Loucy (cell line): Measurements from ENCODE around the gene ID3.

Source experiments
- H2AFZ ChIP-seq: fragments of 200-600 bp; sonication (generic); 2 replicates; pipeline ENCODE4 v1.6.0; 2016; ENCODE audit warnings: antibody characterized with exemption, mild to moderate bottlenecking, low read length, moderate library complexity
- H3F3A ChIP-seq: fragments of 200-600 bp; 2 replicates; pipeline ENCODE4 v1.6.0; 2016; ENCODE audit warnings: antibody characterized with exemption, low read depth, mild to moderate bottlenecking
- H3K27me3 ChIP-seq: fragments of 200-600 bp; sonication (generic); 2 replicates; pipeline ENCODE4 v1.6.1; 2014; ENCODE audit warnings: low read length, mild to moderate bottlenecking; ENCODE audit not compliant: insufficient read depth, poor library complexity, severe bottlenecking
- H3K36me3 ChIP-seq: fragments of 200-600 bp; sonication (generic); 2 replicates; pipeline ENCODE4 v1.6.1; 2016; ENCODE audit warnings: low read length; ENCODE audit not compliant: insufficient read depth
- H3K4me1 ChIP-seq: fragments of 200-600 bp; sonication (generic); 2 replicates; pipeline ENCODE4 v1.5.1; 2014; ENCODE audit warnings: low read length, mild to moderate bottlenecking; ENCODE audit not compliant: insufficient read depth, poor library complexity, severe bottlenecking
- H3K4me2 ChIP-seq: fragments of 200-600 bp; sonication (generic); 2 replicates; pipeline ENCODE4 v1.6.0; 2014; ENCODE audit warnings: antibody characterized with exemption, low read length, low read depth, mild to moderate bottlenecking; ENCODE audit not compliant: poor library complexity, severe bottlenecking
- H3K4me3 ChIP-seq: fragments of 200-600 bp; sonication (generic); 2 replicates; pipeline ENCODE4 v1.5.1; 2014; ENCODE audit warnings: low read length, mild to moderate bottlenecking, mixed read lengths; ENCODE audit not compliant: poor library complexity, severe bottlenecking
- H3K79me2 ChIP-seq: fragments of 200-600 bp; sonication (generic); 2 replicates; pipeline ENCODE4 v1.6.1; 2014; ENCODE audit warnings: low read length; ENCODE audit not compliant: insufficient read depth
- H3K9ac ChIP-seq: fragments of 200-600 bp; sonication (generic); 2 replicates; pipeline ENCODE4 v1.6.0; 2014; ENCODE audit warnings: mild to moderate bottlenecking, low read depth, low read length, moderate library complexity; ENCODE audit not compliant: poor library complexity, severe bottlenecking
- H3K9me2 ChIP-seq: fragments of 200-600 bp; sonication (generic); replicated peaks from 2 replicates; pipeline ENCODE4 v1.6.1; 2016; ENCODE audit warnings: low read depth, low read length, mixed read lengths
- H3K9me3 ChIP-seq: fragments of 200-600 bp; sonication (generic); 2 replicates; pipeline ENCODE4 v1.6.1; 2014; ENCODE audit warnings: mild to moderate bottlenecking, antibody characterized with exemption, low read length, low read depth; ENCODE audit not compliant: insufficient read depth
- H4K20me1 ChIP-seq: fragments of 200-600 bp; sonication (generic); 2 replicates; pipeline ENCODE4 v1.6.0; 2014; ENCODE audit warnings: antibody characterized with exemption, low read length, mild to moderate bottlenecking; ENCODE audit not compliant: insufficient read depth, poor library complexity, severe bottlenecking
- CTCF ChIP-seq: fragments of 200-600 bp; sonication (generic); conservative IDR thresholded peaks from 2 replicates; pipeline ENCODE4 v1.5.1; 2014; ENCODE audit warnings: mild to moderate bottlenecking, antibody characterized with exemption, low read length
- EZH2phosphoT487 ChIP-seq: fragments of 200-600 bp; IDR thresholded peaks from 2 replicates; pipeline ENCODE4 v1.6.1; 2018; ENCODE audit warnings: antibody characterized with exemption, mild to moderate bottlenecking, moderate library complexity, borderline replicate concordance

The ID3 gene

GRCh38 chr1:23578997-23579363, 19.7 kb upstream of the ID3 start:
- Histone ChIP-seq H3K4me1 (peaks cover 5% of the 10 kb centered on the region), H3K4me2 (no peak overlapping the region)
- no peak for TF ChIP-seq CTCF
- no peak for TF ChIP-seq EZH2phosphoT487

GRCh38 chr1:23578311-23578996, 19.2 kb upstream of the ID3 start:
- no peaks in the 10 kb centered on the region for H4K20me1 ChIP-seq
- no peak overlapping the region for H3K4me3 ChIP-seq
- H3K9me2 ChIP-seq, result no peaks in the 10 kb centered on the region
- H3K79me2 ChIP-seq, result no peaks in the 10 kb centered on the region
- H3K4me2 ChIP-seq, result no peak overlapping the region
- no peaks in the 10 kb centered on the region for H3K36me3 ChIP-seq
- H3K27me3 ChIP-seq, result no peaks in the 10 kb centered on the region
- no peak overlapping the region for H2AFZ ChIP-seq
- H3K9ac ChIP-seq, result no peak overlapping the region
- no peaks in the 10 kb centered on the region for H3K9me3 ChIP-seq
- H3F3A ChIP-seq, result no peaks in the 10 kb centered on the region; the same call in 1 of the 2 replicates
- H3K4me1 ChIP-seq, result peaks cover 6% of the 10 kb centered on the region
- TF ChIP-seq EZH2phosphoT487 (no peak), CTCF (no peak)

More at GRCh38 chr1:23578997-23579363, 19.7 kb upstream of the ID3 start:
- Histone ChIP-seq H3K4me3 (no peak overlapping the region), H2AFZ (no peak overlapping the region), H3K27me3 (no peaks in the 10 kb centered on the region), H3K9ac (no peak overlapping the region), H3F3A (no peaks in the 10 kb centered on the region), H4K20me1 (no peaks in the 10 kb centered on the region), H3K9me3 (no peaks in the 10 kb centered on the region), H3K79me2 (no peaks in the 10 kb centered on the region), H3K36me3 (no peaks in the 10 kb centered on the region), H3K9me2 (no peaks in the 10 kb centered on the region)

GRCh38 chr1:23577056-23578004, 18.0 kb upstream of the ID3 start:
- Histone ChIP-seq H2AFZ (no peak overlapping the region; the same call in 1 of the 2 replicates), H3K79me2 (no peaks in the 10 kb centered on the region), H3K4me3 (no peak overlapping the region), H3F3A (no peaks in the 10 kb centered on the region; the same call in 1 of the 2 replicates), H3K9me2 (no peaks in the 10 kb centered on the region), H3K9ac (no peak overlapping the region), H3K9me3 (no peaks in the 10 kb centered on the region), H3K36me3 (no peaks in the 10 kb centered on the region), H3K4me1 (peaks cover 6% of the 10 kb centered on the region), H4K20me1 (no peaks in the 10 kb centered on the region), H3K4me2 (no peak overlapping the region), H3K27me3 (no peaks in the 10 kb centered on the region)
- TF ChIP-seq CTCF (no peak), EZH2phosphoT487 (no peak)
